D721Med (cell line): ENCODE data around the gene MYOC.
"Not testable (repeated sequence)": the region's sequence is repeated elsewhere in the genome, so short reads cannot be mapped to it uniquely, and the experiment has no call there.

Source experiments
- DNase-seq: peaks from one replicate; pipeline ENCODE4 v3.0.0; 2011; ENCODE audit warnings: low spot score; ENCODE audit not compliant: insufficient read length
- FAIRE-seq: peaks from 2 replicates; lab custom pipeline; 2011; peaks lifted over from hg19 to GRCh38; lab: Jason Lieb, UNC
- CTCF ChIP-seq: IDR thresholded peaks from 2 replicates; pipeline ENCODE4 v1.5.1; 2012; ENCODE audit warnings: mild to moderate bottlenecking, control low read depth; ENCODE audit not compliant: insufficient read depth; ENCODE audit errors: missing control alignments

MYOC gene

GRCh38 chr1:171622152-171622462, 30.4 kb downstream of the MYOC start, which contains the start of gene MYOCOS:
Gene MYOCOS (plus strand): TSS chr1:171622243. CDS start chr1:171623884, 1,641 bp downstream.
- no peak for FAIRE-seq
- TF ChIP-seq CTCF = no peak
- no peak for DNase-seq

- no peak for FAIRE-seq
- no peak for DNase-seq
- TF ChIP-seq CTCF = no peak
Observed at GRCh38 chr1:171616586-171616985, 35.9 kb downstream of the MYOC start.

- not testable (repeated sequence) for DNase-seq, FAIRE-seq
Observed at GRCh38 chr1:171615122-171615906, 37.2 kb downstream of the MYOC start.

GRCh38 chr1:171613282-171613681, 39.2 kb downstream of the MYOC start:
- no peak for TF ChIP-seq CTCF
- FAIRE-seq (no peak), DNase-seq (no peak)

- DNase-seq (no peak), FAIRE-seq (no peak)
- no peak for TF ChIP-seq CTCF
Observed at GRCh38 chr1:171611306-171611705, 41.2 kb downstream of the MYOC start.

- DNase-seq = no peak
- no peak for TF ChIP-seq CTCF
- FAIRE-seq = no peak
Observed at GRCh38 chr1:171610385-171610784, 42.1 kb downstream of the MYOC start.

GRCh38 chr1:171606402-171606941, 46.0 kb downstream of the MYOC start:
- no peak for FAIRE-seq
- no peak for TF ChIP-seq CTCF

GRCh38 chr1:171603042-171603441, 49.4 kb downstream of the MYOC start:
- DNase-seq, FAIRE-seq: not testable (repeated sequence)

More at GRCh38 chr1:171606402-171606941, 46.0 kb downstream of the MYOC start:
- DNase-seq = no peak
